ENCODE data around the gene UBTD1.
"Not testable (repeated sequence)": the region's sequence is repeated elsewhere in the genome, so short reads cannot be mapped to it uniquely, and the experiment has no call there.

Gene UBTD1

DNA sequence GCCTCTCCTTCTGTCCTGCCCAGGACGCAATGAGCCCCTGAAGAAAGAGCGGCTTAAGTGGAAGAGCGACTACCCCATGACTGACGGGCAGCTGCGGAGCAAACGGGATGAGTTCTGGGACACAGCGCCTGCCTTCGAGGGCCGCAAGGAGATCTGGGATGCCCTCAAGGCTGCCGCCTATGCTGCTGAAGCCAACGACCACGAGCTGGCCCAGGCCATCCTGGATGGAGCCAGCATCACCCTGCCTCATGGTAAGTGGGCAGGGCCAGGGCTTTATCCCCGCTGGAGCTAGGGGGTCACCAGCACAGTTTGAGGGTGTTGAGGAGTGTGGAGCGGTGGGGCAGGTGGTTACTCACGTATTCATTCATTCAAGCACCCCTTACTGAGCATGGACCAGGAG, 69.2 kb downstream of the UBTD1 start:
- no peak for DNase-seq

DNA sequence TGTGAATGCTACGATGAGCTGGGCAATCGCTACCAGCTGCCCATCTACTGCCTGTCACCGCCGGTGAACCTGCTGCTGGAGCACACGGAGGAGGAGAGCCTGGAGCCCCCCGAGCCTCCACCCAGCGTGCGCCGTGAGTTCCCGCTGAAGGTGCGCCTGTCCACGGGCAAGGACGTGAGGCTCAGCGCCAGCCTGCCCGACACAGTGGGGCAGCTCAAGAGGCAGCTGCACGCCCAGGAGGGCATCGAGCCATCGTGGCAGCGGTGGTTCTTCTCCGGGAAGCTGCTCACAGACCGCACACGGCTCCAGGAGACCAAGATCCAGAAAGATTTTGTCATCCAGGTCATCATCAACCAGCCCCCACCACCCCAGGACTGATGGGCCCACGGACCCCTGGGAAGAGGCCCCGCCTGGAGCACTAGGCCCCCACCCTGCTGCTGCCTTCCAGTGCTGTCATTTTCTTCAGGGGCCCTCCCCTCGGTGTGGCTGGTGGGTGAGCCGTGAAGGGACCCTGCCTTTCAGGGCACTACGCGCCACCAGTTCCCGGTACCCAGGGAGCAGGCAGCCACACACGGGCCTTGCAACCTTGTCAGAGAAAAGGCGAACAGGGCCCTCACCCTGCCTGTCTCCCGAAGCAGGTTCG, 71.5 kb downstream of the UBTD1 start:
- DNase-seq: no peak

DNA sequence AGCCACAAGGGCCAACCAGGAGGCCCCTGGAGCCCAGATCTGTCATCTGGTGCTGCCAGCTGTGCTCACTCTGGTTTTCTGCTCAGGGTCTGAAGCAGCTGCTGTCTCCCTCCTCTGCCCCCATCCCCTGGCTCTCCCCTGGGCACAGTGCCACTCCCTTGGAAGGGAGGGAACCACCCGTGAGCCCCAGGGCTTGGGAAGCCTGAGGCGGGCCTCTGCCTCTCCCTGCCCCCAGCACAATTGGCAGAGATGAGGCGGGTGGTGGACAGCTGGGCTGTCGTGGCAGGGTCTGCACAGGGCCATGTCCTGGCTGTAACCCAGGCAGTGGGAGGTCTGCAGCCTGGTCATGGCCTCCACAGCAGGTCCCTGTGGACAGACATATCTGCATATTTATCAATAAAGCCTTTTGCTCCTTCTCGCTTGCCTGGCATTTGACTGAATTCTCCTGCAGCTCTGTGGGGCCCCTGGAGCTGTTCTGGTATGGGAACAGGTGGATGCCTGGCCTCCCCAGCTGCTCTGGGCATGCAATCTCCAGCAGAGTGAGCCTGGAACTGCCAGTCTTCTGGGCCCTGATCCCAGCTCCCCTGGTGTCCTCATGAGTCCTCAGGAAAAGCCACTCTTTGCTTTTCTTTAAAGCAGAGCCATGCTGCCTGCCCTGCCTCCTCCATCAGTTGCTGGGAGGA, 72.2 kb downstream of the UBTD1 start:
- DNase-seq: no peak

GRCh38 chr10:97571622-97572021, 72.9 kb downstream of the UBTD1 start:
- no peak for DNase-seq

DNA sequence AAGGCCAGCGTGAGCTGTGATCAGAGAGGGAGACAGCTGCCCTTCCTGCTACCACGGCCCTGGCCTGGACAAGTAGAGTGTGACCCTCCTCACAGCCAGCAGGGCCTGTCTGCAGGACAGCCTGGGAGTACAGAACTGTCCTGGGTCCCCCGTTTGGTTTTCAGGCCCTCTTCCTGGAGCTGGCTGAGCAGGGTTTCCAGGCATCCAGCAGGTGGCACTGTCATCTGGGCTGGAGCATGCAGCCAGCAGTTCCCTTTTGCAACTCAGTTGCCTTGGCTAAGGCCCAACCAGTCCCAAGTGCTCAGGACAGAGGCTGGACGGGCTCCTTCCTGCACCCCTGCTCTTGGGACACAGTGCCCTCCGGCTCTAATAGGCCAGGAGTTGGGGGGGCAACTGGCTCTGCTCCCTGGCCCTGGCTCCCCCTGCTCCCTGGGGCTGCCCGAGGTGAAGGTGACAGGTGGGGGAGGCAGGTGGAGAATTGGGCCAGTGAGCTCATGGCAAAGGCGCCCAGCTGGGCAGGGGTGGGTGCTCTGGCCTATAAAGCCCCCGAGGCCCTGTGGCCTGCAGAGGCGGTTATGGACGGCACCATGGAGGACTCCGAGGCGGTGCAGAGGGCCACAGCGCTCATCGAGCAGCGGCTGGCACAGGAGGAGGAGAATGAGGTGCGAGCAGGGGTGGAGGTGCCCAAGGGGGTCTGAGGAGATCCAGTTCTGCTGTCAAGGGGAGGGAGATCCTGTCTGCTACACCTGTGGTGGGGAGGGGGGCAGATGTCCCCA, 73.7 kb downstream of the UBTD1 start, which contains the start of gene ANKRD2:
Gene ANKRD2, plus strand, starts transcription at position 566 of the 776 bp plus-strand sequence. Its CDS starts 10 bp downstream, at position 576.
- peak; percentile 83 for DNase-seq

DNA sequence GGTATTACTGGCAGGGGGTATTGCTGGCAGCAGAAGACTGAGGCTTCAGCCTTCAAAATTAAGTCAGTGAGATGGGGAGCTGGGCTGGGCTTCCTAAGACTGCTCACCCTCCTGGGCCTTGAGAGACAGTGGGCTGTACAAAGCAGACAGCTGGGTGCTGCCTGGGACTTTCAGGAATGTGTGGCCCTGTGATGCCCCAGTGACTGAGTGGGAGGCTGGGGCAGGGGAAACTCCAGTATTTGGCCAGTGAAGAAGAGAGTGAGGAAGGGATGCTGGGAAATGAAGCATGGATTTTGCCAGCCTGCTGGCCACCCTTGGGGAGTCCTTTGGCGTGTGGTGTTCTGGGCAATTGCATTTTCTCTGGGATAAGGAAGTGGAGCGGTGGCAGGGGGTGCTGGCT, 74.3 kb downstream of the UBTD1 start:
- DNase-seq: no peak

GRCh38 chr10:97573672-97574071, 74.9 kb downstream of the UBTD1 start:
- no peak for DNase-seq

- DNase-seq: no peak
Measured at GRCh38 chr10:97574374-97575126, 75.8 kb downstream of the UBTD1 start.

GRCh38 chr10:97575127-97575668, 76.5 kb downstream of the UBTD1 start:
- DNase-seq: no peak

DNA sequence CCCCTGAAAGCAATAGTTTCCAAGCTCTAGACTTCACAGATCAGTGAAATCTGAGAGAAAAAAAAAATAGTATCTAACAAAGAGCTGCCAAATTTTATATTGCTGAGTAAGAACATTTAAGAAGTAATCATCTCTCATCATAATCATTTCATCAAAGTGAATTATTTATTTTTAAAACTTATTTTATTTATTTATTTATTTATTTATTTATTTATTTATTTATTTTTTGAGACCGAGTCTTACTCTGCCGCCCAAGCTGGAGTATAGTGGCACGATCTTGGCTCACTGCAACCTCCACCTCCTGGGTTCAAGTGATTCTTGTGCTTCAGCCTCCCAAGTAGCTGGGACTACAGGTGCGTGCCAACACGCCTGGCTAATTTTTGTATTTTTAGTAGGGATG, 77.8 kb downstream of the UBTD1 start:
- DNase-seq: not testable (repeated sequence)

DNA sequence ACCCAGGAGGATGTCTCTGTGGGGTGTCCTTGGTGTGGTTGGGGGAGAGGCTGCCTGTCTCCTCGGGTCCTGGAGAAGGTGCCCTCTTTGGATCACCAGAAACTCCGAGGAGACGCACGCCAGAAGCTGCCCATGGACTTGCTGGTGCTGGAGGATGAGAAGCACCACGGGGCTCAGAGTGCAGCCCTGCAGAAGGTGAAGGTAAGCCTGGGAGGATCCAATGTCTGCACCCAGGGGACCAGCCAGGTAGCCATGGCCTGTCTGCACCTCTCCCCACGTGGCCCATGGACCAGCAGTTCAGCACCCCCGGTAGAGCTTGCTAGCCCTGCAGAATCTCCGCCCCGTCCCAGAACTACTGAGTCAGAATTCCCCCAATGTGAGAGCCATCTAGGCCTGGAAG, 79.0 kb downstream of the UBTD1 start:
- DNase-seq: no peak

DNA sequence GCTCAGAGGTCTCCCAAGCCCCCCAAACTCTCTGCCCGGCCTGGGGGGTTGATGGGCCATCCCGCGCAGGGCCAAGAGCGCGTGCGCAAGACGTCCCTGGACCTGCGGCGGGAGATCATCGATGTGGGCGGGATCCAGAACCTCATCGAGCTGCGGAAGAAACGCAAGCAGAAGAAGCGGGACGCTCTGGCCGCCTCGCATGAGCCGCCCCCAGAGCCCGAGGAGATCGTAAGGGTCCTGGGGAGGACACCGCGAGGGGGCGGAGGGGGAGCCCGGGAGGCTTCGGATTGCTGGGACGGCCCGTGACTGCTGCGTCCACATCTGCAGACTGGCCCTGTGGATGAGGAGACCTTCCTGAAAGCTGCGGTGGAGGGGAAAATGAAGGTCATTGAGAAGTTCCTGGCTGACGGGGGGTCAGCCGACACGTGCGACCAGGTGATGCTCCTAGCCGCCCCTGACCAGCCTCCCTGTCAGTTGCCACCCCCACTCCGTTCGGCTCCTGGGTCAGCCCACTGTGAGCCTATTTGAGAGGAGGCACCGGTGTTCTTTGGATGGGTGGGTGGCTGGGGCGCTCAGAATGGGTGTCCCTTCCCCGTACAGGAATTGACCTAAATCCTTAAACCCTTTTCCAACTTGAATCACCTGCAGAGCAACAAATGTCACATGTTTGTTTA, 79.6 kb downstream of the UBTD1 start:
- no peak for DNase-seq

GRCh38 chr10:97580421-97581367, 82.0 kb downstream of the UBTD1 start:
- DNase-seq: no peak

DNA sequence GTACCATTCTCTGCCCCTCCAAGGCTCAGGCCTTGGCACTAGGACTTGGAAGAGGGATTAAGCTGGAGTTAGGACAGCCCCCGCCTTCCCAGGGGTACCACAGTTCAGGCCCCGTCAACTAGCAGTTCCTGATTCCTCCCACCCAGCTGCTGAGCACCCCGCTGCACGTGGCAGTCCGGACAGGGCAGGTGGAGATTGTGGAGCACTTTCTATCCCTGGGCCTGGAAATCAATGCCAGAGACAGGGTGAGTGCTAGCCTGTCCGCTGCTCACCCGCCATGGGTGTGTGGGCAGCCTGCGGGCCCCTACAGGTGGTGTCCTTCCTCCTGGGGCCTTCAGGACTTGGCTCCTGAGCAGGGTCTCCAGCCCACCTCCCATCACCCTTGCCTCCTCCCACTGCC, 83.4 kb downstream of the UBTD1 start:
- DNase-seq: no peak

DNA sequence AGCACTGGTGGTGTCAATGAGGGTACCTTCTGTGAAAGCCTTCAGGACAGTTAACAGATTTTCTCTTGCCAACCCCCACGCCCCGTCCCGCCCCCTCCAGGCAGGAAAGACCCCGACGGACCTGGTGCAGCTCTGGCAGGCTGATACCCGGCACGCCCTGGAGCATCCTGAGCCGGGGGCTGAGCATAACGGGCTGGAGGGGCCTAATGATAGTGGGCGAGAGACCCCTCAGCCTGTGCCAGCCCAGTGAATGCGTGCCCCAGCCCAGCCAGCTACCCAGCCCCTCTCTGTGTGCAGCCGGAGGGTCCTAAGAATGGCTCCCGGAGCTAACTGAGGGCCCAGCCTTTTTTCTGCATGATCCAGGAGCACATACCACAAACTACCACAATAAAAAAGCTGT, 84.8 kb downstream of the UBTD1 start:
- DNase-seq: no peak

- no peak for DNase-seq
Measured at GRCh38 chr10:97584060-97584797, 85.5 kb downstream of the UBTD1 start, which contains the start of gene HOGA1. Gene HOGA1, plus strand, starts transcription at chr10:97584389. Its CDS starts 315 bp downstream, at chr10:97584704.

- no peak for DNase-seq
Measured at GRCh38 chr10:97584798-97585438, 86.2 kb downstream of the UBTD1 start.

- DNase-seq: no peak
Measured at GRCh38 chr10:97585439-97585811, 86.7 kb downstream of the UBTD1 start.

- DNase-seq: no peak
Measured at GRCh38 chr10:97587183-97587582, 88.5 kb downstream of the UBTD1 start.

- no peak for DNase-seq
Measured at GRCh38 chr10:97589479-97589878, 90.8 kb downstream of the UBTD1 start, which contains the start of gene C10orf62. Gene C10orf62, plus strand, starts transcription at chr10:97589721. Its CDS starts 177 bp downstream, at chr10:97589898.
